ENCODE results near the gene LGALS16. TPM values are rescaled to one million over a fixed set of nuclear protein-coding genes. Genes with fewer than 3 reads are reported as not detected.

LGALS16 gene
- total RNA-seq, 2 experiments from 2014 or later: not detected

DNA sequence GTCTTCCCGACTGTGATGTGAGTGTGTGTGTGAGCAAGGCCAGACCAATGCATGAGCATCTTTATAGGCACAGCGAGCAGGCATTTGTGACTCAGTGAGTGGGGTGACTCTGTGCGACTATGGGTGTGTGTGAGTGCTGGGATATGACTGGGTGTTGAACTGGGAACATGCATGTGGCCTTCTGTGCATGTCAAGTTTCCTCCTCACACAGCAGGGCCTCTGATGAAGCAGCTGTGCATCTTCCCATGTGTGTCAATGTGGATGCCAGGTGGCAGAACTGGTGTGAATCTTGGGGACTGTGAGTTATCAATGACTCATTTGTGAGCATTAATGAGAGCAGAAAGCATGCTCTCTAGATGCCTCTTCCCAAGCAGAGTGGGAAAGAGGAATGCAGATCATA is 36.5 kb downstream of the LGALS16 start:
- Mint-ChIP-seq H3K36me3 (no peaks in the 10 kb centered on the region), H3K27ac (no peak overlapping the region), H3K4me1 (no peaks in the 10 kb centered on the region), H3K9me3 (no peaks in the 10 kb centered on the region), H3K27me3 (peaks cover 29% of the 10 kb centered on the region), H3K4me3 (no peak overlapping the region)
- no peak for DNase-seq

DNA sequence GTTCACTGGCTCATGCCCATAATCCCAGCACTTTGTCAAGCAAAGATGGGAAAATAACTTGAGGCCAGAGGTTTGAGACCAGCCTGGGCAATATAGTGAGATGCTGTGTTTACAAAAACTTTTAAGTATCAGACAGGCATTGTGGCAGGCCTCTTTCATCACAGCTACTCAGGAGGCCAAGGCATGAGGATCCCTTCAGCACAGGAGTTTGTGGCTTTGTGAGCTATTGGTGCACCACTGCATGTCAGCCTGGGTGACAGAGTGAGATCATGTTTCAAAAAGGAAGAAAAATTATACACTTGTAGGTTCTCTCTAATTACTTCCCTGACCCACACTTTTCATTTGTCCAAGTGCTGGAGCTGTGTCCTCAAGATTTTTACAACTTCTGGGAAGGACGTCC is 37.1 kb downstream of the LGALS16 start:
- Mint-ChIP-seq H3K27ac (no peak overlapping the region), H3K4me3 (no peak overlapping the region), H3K4me1 (no peaks in the 10 kb centered on the region), H3K27me3 (peaks cover 35% of the 10 kb centered on the region), H3K9me3 (no peaks in the 10 kb centered on the region), H3K36me3 (no peaks in the 10 kb centered on the region)
- no peak for DNase-seq

DNA sequence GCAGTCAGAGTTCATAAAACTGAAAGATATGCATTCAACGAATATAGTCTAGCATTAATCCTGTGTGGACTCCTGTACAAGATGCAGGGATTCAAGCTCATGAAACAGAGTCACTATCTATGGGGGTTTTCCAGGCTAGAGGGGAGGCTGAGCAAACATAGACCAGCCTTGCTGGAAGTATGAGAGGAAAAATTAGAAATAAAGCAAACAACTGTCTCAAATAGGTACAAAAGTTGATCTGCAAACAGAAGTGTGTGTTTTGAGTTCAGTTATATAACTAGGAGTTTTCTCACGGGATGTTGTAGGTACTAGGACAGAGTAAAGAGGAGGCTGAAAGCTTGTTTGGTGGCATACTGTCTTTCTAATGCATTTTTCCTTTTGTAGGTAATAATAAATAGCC is 40.0 kb downstream of the LGALS16 start:
- Mint-ChIP-seq H3K27ac (no peak overlapping the region), H3K4me3 (no peak overlapping the region), H3K36me3 (no peaks in the 10 kb centered on the region), H3K4me1 (no peaks in the 10 kb centered on the region), H3K9me3 (no peaks in the 10 kb centered on the region), H3K27me3 (peaks cover 49% of the 10 kb centered on the region)
- DNase-seq: no peak

DNA sequence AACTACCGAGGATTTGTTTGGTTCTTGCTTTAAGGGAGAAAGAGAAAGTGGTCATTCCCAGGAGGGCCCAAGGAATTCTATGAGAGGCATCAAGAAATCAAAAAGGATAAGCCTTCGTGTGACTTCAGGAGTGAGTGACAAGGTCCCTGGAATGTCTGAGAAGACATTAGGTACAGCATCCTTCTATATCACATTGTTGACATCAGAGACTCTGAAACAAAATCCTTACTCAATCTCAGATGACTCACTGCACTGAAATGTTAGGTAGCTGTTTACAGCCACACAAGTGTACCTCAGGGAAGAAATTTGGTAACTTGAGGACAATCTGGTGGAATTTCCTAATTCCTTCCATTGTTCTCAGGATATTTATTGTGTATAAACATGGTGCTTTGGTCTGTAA is 40.7 kb downstream of the LGALS16 start:
- H3K4me1 Mint-ChIP-seq: no peaks in the 10 kb centered on the region
- DNase-seq: no peak
- no peak overlapping the region for H3K4me3 Mint-ChIP-seq
- H3K36me3 Mint-ChIP-seq: no peaks in the 10 kb centered on the region
- H3K27me3 Mint-ChIP-seq: peaks cover 48% of the 10 kb centered on the region
- H3K9me3 Mint-ChIP-seq: no peaks in the 10 kb centered on the region
- no peak overlapping the region for H3K27ac Mint-ChIP-seq

DNA sequence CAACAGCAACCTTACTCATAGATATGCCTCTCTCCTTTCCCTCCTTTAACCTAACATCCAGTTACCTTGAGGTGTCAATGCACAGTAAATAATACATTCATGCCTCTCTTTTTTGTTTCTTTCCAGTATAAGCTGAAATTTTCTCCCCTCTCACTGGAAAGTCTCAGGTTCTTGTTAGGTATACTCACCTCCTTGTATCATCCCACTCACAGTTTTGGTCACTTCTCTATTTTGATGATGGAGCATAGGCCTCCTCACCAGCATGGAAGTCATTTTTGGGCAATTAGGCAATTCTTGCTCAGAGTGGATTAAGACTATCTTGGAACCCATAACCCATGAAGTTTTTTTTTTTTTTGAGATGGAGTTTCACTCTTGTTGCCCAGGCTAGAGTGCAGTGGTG is 42.8 kb downstream of the LGALS16 start:
- Mint-ChIP-seq H3K4me3 (no peak overlapping the region), H3K27ac (no peak overlapping the region), H3K9me3 (no peaks in the 10 kb centered on the region), H3K4me1 (no peaks in the 10 kb centered on the region), H3K36me3 (no peaks in the 10 kb centered on the region), H3K27me3 (peaks cover 53% of the 10 kb centered on the region)
- no peak for DNase-seq

DNA sequence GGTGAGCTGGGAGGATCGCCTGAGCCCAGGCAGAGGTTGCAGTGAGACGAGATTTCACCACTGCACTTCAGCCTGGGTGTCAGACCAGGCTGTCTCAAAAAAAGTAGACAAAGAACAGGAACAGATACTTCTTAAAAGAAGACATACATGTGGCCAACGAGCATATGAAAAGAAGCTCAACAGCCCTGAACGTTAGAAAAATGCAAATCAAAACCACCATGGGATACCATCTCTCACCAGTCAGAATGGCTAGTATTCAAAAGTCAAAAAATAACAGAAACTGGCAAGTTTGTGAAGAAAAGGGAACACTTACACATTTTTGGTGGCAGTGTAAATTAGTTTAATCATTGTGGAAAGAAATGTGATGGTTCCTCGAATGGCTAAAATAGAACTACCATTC is 45.6 kb downstream of the LGALS16 start:
- DNase-seq: no peak
- no peak overlapping the region for H3K27ac Mint-ChIP-seq
- H3K36me3 Mint-ChIP-seq: peaks cover 2% of the 10 kb centered on the region
- H3K4me1 Mint-ChIP-seq: peaks cover 19% of the 10 kb centered on the region
- H3K9me3 Mint-ChIP-seq: no peaks in the 10 kb centered on the region
- H3K27me3 Mint-ChIP-seq: peaks cover 34% of the 10 kb centered on the region
- no peak overlapping the region for H3K4me3 Mint-ChIP-seq

DNA sequence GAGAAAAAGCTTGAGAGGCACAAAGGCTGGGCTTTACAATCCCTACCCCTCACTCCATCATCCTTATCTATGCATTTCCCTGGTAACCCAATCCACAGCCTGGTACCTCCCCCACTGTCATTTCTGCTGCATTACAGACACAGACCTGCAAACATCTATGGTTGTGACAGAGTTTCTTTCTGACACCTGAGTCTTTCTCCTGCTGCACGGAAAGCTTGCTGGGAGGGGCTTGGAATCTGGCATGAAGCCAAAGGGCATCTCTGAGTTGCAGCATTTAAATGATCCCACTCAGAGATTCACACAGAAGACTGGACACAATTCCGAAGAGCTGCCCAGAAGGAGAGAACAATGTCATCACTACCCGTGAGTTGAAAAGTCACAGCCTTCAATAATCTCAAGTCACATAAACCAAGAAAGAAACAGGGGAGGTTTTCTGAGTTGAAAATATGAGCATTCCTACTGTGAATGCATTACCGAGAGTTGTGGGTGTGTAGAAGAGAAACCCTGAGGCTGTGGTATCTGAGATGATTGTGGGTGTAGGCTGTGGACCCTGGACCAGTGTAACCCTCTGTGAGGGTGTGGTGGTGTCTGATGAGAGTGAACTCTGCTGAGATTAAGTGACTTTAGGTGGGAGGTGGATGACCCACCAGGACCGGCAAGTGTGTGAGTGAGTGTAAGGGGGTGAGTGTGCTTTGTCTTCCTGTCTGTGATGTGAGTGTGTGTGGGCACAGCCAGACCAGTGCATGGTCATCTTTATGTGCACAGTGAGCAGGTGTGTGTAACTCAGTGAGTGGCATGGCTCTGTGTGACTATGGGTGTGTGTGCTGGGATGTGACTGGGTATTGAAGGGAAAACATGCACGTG is 48.7 kb downstream of the LGALS16 start, which contains the start of gene LGALS14:
LGALS14 (plus strand) TSS at position 301 of the 864 bp plus-strand sequence; CDS start at position 349, 48 bp downstream.
- H3K9me3 Mint-ChIP-seq: no peaks in the 10 kb centered on the region
- H3K4me3 Mint-ChIP-seq: no peak within 1 kb of the TSS
- H3K27ac Mint-ChIP-seq: peak within 1 kb of the TSS; percentile 46
- peak; percentile 8 for DNase-seq
- peaks cover 2% of the 10 kb centered on the region for H3K36me3 Mint-ChIP-seq
- H3K4me1 Mint-ChIP-seq: peaks cover 21% of the 10 kb centered on the region
- H3K27me3 Mint-ChIP-seq: peaks cover 12% of the 10 kb centered on the region

DNA sequence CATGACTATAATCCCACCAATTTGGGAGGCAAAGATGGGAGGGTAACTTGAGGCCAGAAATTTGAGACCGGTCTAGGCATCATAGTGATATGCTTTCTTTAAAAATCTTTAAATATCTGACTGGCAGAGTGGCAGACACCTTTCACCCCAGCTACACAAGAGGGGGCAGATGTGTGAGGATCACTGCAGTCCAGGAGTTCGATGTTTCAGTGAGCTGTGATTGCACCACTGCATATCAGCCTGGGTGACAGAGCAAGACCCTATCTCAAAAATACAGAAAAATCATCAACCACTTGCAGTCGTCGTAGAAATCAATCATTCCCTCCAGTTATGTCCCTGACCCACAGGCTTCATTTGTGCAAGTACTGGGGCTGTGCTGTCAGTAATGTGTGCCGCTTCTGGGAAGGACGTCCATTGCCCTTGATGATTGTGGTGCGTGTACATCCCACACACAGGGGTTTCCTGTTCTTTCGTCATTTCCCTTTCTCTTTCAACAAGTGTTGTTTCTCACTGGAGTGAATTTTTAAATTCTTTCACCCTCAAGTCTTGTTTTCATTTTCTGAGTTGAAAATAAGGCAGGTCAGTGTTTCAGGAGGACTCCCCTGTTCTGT is 50.0 kb downstream of the LGALS16 start:
- H3K4me1 Mint-ChIP-seq: peaks cover 21% of the 10 kb centered on the region
- H3K4me3 Mint-ChIP-seq: no peak overlapping the region

DNA sequence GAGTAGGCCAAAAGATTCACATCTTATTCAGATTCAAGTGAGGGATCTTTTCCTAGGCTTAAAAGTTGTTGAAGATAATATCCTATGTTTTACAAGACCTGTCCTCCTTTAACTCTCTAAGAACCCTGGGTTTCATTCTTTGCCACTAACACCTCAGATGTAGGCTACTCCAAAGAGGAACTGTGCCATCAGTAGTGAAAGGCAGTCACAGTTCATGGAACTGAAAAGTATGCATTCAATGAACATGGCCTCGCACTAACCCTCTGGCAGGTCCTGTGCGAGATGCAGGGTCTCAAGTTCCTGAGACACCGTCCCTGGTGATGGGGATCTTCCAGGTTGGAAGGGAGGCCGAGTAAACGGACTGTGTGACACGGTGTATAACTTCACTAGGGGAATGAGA is 52.9 kb downstream of the LGALS16 start:
- no peak overlapping the region for H3K4me3 Mint-ChIP-seq
- H3K27me3 Mint-ChIP-seq: peaks cover 8% of the 10 kb centered on the region
- peaks cover 21% of the 10 kb centered on the region for H3K4me1 Mint-ChIP-seq

More for the DNA sequence above, 50.0 kb downstream of the LGALS16 start:
- DNase-seq: peak; percentile 20
- Mint-ChIP-seq H3K27me3 (peaks cover 6% of the 10 kb centered on the region), H3K36me3 (peaks cover 2% of the 10 kb centered on the region), H3K9me3 (no peaks in the 10 kb centered on the region), H3K27ac (peak overlapping the region; percentile 54)

DNA sequence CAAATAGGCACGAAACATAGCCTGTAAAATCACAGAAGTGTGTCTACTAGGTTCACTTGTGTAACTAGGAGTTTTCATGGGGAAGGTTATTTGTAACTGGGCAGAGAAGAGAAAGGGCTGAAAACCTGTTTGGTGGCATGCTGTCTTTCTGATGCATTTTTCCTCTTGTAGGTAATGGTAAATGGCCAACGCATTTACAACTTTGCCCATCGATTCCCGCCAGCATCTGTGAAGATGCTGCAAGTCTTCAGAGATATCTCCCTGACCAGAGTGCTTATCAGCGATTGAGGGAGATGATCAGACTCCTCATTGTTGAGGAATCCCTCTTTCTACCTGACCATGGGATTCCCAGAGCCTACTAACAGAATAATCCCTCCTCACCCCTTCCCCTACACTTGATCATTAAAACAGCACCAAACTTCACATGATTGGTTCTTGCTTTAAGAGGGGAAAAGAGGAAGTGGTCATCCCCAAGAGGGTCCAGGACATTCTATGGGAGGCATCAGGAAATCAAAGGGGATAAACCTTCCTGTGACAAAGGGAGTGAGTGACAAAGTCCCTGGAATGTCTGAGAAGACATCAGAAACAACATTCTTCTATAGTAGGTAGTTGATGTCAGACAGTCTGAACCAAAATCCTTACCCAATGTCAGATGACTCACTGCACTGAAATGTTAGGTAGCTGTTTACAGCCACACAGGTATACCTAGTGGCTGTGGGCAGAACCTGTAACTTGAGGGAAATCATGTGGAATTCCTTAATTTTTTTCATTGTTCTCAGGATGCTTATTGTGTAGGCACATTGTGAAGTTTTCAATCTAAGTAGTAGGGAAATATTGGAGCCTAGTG is 53.5 kb downstream of the LGALS16 start:
- peaks cover 7% of the 10 kb centered on the region for H3K9me3 Mint-ChIP-seq
- DNase-seq: no peak
- no peak overlapping the region for H3K27ac Mint-ChIP-seq
- peaks cover 2% of the 10 kb centered on the region for H3K36me3 Mint-ChIP-seq
- peaks cover 11% of the 10 kb centered on the region for H3K27me3 Mint-ChIP-seq
- peaks cover 19% of the 10 kb centered on the region for H3K4me1 Mint-ChIP-seq
- no peak overlapping the region for H3K4me3 Mint-ChIP-seq

More for the DNA sequence above, 52.9 kb downstream of the LGALS16 start:
- H3K27ac Mint-ChIP-seq: no peak overlapping the region
- H3K36me3 Mint-ChIP-seq: peaks cover 2% of the 10 kb centered on the region
- peaks cover 5% of the 10 kb centered on the region for H3K9me3 Mint-ChIP-seq
- DNase-seq: no peak

Other genes starting within 250 kb of the LGALS16 start
- 10 to 100 TPM; 15.5 to 15.6 TPM for gene ZFP36, start 249.1 kb upstream of the LGALS16 start, total RNA-seq
- 10 to 100 TPM; 29.1 to 40.0 TPM for gene PLEKHG2, start 243.2 kb upstream of the LGALS16 start, total RNA-seq
- 1,000 to 10,000 TPM; 3,164 to 3,181 TPM for gene RPS16, start 220.0 kb upstream of the LGALS16 start, total RNA-seq
- 100 to 1,000 TPM; 179 to 182 TPM for gene SUPT5H, start 210.3 kb upstream of the LGALS16 start, total RNA-seq
- gene TIMM50, start 175.1 kb upstream of the LGALS16 start, total RNA-seq: 100 to 1,000 TPM; 133 to 137 TPM
- 1 to 10 TPM; 1.1 to 1.4 TPM for gene DLL3, start 157.0 kb upstream of the LGALS16 start, total RNA-seq
- not detected for gene SELENOV, start 140.8 kb upstream of the LGALS16 start, total RNA-seq
- 1 to 10 TPM; 2.4 to 2.7 TPM for gene EID2B, start 123.1 kb upstream of the LGALS16 start, total RNA-seq
- 10 to 100 TPM; 13.6 to 14.2 TPM for gene EID2, start 115.8 kb upstream of the LGALS16 start, total RNA-seq
- not detected for gene LGALS13, start 53.4 kb upstream of the LGALS16 start, total RNA-seq
- gene LGALS14, start 48.6 kb downstream of the LGALS16 start, total RNA-seq: under 1 TPM; 0.39 to 0.70 TPM
- gene CLC, start 82.1 kb downstream of the LGALS16 start, total RNA-seq: not detected
- gene LEUTX, start 122.9 kb downstream of the LGALS16 start, total RNA-seq: not detected
- gene DYRK1B, start 178.2 kb downstream of the LGALS16 start, total RNA-seq: 1 to 10 TPM; 3.8 to 4.9 TPM
- gene FBL, start 190.5 kb downstream of the LGALS16 start, total RNA-seq: 100 to 1,000 TPM; 925 to 936 TPM